Measurements from ENCODE around the gene ASF1B. TPM values are rescaled to one million over a fixed set of nuclear protein-coding genes. Genes with fewer than 3 reads are reported as not detected.

The ASF1B gene
- total RNA-seq, 1 donor from 2014 or later = 2.8 TPM

- Mint-ChIP-seq H3K4me3 (ENCODE audit: unreplicated experiment) (peak overlapping the region; percentile 38), H3K4me1 (ENCODE audit: low read depth) (peaks cover 45% of the 10 kb centered on the region), H3K9me3 (ENCODE audit: low read depth) (no peaks in the 10 kb centered on the region), H3K27ac (ENCODE audit: unreplicated experiment) (peak overlapping the region; percentile 45), H3K36me3 (ENCODE audit: low read depth) (no peaks in the 10 kb centered on the region), H3K27me3 (ENCODE audit: low read depth) (no peaks in the 10 kb centered on the region)
- TF ChIP-seq, protein P1, sequence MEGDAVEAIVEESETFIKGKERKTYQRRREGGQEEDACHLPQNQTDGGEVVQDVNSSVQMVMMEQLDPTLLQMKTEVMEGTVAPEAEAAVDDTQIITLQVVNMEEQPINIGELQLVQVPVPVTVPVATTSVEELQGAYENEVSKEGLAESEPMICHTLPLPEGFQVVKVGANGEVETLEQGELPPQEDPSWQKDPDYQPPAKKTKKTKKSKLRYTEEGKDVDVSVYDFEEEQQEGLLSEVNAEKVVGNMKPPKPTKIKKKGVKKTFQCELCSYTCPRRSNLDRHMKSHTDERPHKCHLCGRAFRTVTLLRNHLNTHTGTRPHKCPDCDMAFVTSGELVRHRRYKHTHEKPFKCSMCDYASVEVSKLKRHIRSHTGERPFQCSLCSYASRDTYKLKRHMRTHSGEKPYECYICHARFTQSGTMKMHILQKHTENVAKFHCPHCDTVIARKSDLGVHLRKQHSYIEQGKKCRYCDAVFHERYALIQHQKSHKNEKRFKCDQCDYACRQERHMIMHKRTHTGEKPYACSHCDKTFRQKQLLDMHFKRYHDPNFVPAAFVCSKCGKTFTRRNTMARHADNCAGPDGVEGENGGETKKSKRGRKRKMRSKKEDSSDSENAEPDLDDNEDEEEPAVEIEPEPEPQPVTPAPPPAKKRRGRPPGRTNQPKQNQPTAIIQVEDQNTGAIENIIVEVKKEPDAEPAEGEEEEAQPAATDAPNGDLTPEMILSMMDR (IDR thresholded peaks at IDR 0.05) = no peak
- DNase-seq (ENCODE audit: low spot score) = no peak
Observed at GRCh38 chr19:14115756-14116155, 20.6 kb downstream of the ASF1B start.

- peaks cover 45% of the 10 kb centered on the region for H3K4me1 Mint-ChIP-seq (ENCODE audit: low read depth)
- H3K27me3 Mint-ChIP-seq (ENCODE audit: low read depth) = no peaks in the 10 kb centered on the region
- no peaks in the 10 kb centered on the region for H3K36me3 Mint-ChIP-seq (ENCODE audit: low read depth)
- DNase-seq (ENCODE audit: low spot score) = no peak
- TF ChIP-seq, protein P1 (IDR thresholded peaks at IDR 0.05) = peak; percentile 68
- H3K27ac Mint-ChIP-seq (ENCODE audit: unreplicated experiment) = no peak overlapping the region
- no peak overlapping the region for H3K4me3 Mint-ChIP-seq (ENCODE audit: unreplicated experiment)
- H3K9me3 Mint-ChIP-seq (ENCODE audit: low read depth) = no peaks in the 10 kb centered on the region
Observed at GRCh38 chr19:14114854-14115253, 21.5 kb downstream of the ASF1B start.

GRCh38 chr19:14114439-14114838, 21.9 kb downstream of the ASF1B start:
- Mint-ChIP-seq H3K9me3 (ENCODE audit: low read depth) (no peaks in the 10 kb centered on the region), H3K4me3 (ENCODE audit: unreplicated experiment) (no peak overlapping the region), H3K27ac (ENCODE audit: unreplicated experiment) (no peak overlapping the region), H3K36me3 (ENCODE audit: low read depth) (no peaks in the 10 kb centered on the region), H3K4me1 (ENCODE audit: low read depth) (peaks cover 45% of the 10 kb centered on the region), H3K27me3 (ENCODE audit: low read depth) (no peaks in the 10 kb centered on the region)
- DNase-seq (ENCODE audit: low spot score) = no peak
- TF ChIP-seq, protein P1 (IDR thresholded peaks at IDR 0.05) = no peak

DNA sequence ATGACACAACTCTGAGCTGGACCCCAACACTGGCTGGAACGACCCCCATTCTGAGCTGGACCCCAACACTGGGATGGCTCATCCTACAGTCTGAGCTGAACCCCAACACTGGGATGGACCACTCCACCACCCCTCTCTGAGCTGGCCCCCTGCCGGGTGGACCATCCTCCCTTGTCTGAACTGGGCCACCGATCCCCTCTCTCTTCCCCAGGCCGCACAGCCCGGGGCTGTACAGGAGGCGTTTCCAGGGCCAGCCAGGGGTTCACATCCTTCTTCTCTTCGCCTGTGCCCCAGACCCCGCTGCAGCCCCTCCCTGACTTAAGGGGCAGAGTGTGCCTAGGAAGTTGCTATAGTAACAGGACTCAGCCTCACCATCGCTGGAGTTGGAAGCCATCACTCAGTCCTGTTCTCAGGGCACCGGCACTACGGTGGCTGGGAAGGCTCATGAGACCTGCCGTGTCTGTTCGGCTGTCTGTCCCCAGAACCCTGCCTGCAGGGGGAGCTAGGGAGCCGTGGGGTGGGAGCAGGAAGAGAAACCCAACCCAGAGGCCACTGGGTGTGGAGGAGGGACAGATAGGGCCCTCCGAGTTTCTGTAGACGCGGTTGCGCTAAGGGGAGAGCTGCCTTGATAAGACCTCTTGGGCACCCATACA, 22.5 kb downstream of the ASF1B start:
- Mint-ChIP-seq H3K4me3 (ENCODE audit: unreplicated experiment) (no peak overlapping the region), H3K27me3 (ENCODE audit: low read depth) (no peaks in the 10 kb centered on the region), H3K4me1 (ENCODE audit: low read depth) (peaks cover 41% of the 10 kb centered on the region), H3K36me3 (ENCODE audit: low read depth) (no peaks in the 10 kb centered on the region), H3K27ac (ENCODE audit: unreplicated experiment) (peak overlapping the region; percentile 82), H3K9me3 (ENCODE audit: low read depth) (no peaks in the 10 kb centered on the region)
- no peak for DNase-seq (ENCODE audit: low spot score)
- TF ChIP-seq, protein P1 (IDR thresholded peaks at IDR 0.05) = peak; percentile 21

DNA sequence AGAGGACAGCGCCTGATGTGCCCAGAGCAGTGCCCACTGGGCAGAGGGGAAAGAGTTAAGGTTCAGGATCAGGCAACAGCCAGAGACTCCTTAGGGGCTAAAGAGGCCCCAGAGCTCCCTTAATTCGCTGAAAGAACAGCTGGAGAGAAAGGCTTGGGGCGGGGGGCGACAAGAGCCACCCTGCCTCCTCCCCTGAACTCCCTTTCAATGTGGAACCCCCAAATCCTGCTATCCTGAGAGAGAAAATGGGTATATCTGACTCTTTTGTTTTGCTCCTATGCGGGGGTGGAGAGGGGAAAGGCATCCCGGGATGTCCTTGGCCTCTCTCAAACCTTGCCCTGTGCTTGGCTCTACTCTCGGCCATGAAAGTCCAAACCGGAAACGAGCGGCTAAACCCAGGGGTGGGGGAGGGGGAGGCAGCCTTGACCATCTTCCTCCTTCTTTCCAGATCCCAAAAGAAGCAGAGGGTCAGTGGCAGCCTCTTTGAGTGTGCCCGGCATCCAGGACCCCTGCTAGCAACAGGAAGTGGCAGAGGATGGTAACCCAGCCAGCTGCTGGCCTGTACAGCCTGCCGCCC, 23.5 kb downstream of the ASF1B start:
- TF ChIP-seq, protein P1 (IDR thresholded peaks at IDR 0.05) = no peak
- H3K36me3 Mint-ChIP-seq (ENCODE audit: low read depth) = no peaks in the 10 kb centered on the region
- H3K27ac Mint-ChIP-seq (ENCODE audit: unreplicated experiment) = peak overlapping the region; percentile 82
- H3K9me3 Mint-ChIP-seq (ENCODE audit: low read depth) = no peaks in the 10 kb centered on the region
- no peak for DNase-seq (ENCODE audit: low spot score)
- H3K4me3 Mint-ChIP-seq (ENCODE audit: unreplicated experiment) = peak overlapping the region; percentile 54
- no peaks in the 10 kb centered on the region for H3K27me3 Mint-ChIP-seq (ENCODE audit: low read depth)
- H3K4me1 Mint-ChIP-seq (ENCODE audit: low read depth) = peaks cover 36% of the 10 kb centered on the region
